ENCODE results near the gene MEIOC. TPM values are rescaled to one million over a fixed set of nuclear protein-coding genes. Genes with fewer than 3 reads are reported as not detected.

Gene MEIOC
- total and polyA plus RNA-seq, 9 of the 15 experiments (the other 6 are each of a cell fraction or from before 2014, with no cell fraction given), result 0.04 to 0.23 (median 0.06) TPM; not detected in 5

DNA sequence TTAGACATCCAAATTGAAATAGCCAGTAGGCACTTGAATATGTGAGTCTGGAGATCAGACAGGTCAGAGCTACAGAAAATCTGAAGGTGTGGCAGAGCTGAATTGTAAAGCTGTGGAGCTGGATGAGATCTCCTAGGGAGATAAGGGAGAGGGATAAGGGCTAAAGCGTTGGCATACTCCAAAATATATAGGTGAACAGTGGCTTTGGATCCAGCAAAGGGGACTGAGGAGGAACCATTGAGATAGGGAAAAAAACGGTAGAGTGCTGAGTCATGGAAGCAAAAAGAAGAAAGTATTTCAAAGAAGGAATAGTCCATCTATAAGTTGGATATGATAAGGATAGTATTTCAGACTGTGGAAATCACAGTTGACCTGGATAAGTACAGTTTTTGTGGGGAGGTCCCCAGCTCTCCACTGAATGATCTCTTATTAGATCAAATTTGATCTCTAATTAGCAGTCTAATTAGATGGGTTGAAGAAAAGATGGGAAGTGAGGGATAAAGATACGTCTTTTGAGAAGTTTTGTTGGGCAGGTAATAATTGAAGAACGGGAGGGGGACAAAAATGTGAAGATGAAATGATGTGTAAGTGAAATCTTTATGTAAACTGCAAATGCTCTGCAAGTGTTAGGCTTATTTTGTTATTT, 51.6 kb downstream of the MEIOC start (continued):
- TF ChIP-seq, protein P1, sequence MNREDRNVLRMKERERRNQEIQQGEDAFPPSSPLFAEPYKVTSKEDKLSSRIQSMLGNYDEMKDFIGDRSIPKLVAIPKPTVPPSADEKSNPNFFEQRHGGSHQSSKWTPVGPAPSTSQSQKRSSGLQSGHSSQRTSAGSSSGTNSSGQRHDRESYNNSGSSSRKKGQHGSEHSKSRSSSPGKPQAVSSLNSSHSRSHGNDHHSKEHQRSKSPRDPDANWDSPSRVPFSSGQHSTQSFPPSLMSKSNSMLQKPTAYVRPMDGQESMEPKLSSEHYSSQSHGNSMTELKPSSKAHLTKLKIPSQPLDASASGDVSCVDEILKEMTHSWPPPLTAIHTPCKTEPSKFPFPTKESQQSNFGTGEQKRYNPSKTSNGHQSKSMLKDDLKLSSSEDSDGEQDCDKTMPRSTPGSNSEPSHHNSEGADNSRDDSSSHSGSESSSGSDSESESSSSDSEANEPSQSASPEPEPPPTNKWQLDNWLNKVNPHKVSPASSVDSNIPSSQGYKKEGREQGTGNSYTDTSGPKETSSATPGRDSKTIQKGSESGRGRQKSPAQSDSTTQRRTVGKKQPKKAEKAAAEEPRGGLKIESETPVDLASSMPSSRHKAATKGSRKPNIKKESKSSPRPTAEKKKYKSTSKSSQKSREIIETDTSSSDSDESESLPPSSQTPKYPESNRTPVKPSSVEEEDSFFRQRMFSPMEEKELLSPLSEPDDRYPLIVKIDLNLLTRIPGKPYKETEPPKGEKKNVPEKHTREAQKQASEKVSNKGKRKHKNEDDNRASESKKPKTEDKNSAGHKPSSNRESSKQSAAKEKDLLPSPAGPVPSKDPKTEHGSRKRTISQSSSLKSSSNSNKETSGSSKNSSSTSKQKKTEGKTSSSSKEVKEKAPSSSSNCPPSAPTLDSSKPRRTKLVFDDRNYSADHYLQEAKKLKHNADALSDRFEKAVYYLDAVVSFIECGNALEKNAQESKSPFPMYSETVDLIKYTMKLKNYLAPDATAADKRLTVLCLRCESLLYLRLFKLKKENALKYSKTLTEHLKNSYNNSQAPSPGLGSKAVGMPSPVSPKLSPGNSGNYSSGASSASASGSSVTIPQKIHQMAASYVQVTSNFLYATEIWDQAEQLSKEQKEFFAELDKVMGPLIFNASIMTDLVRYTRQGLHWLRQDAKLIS (CRISPR knock-in tag; IDR thresholded peaks at IDR 0.05), result no peak
- peak; percentile 10; the same call in 1 of the 2 replicates for TF ChIP-seq LEF1 (IDR thresholded peaks at IDR 0.05)
- no peak for TF ChIP-seq ZNF444 (CRISPR knock-in tag; IDR thresholded peaks at IDR 0.05)
- TF ChIP-seq NBN (IDR thresholded peaks at IDR 0.05; ENCODE audit: low read depth), result no peak
- TF ChIP-seq ZNF57 (CRISPR knock-in tag; IDR thresholded peaks at IDR 0.05), result no peak
- no peak for TF ChIP-seq WHSC1 (IDR thresholded peaks at IDR 0.05; ENCODE audit: low read length)
- no peak for TF ChIP-seq NELFE (IDR thresholded peaks at IDR 0.05; ENCODE audit: insufficient read depth, insufficient read length)
- TF ChIP-seq TRIM24 (IDR thresholded peaks at IDR 0.05), result no peak
- TF ChIP-seq STAG1 (CRISPR knock-in tag; IDR thresholded peaks at IDR 0.05; ENCODE audit: borderline replicate concordance), result no peak
- TF ChIP-seq BCLAF1 (IDR thresholded peaks at IDR 0.05; ENCODE audit: borderline replicate concordance in 1 of 2, control insufficient read depth in 1 of 2, low read depth in 2 of 2, low read length in 1 of 2), result no peak
- TF ChIP-seq ZNF785 (CRISPR knock-in tag; IDR thresholded peaks at IDR 0.05), result no peak
- TF ChIP-seq MAFF (IDR thresholded peaks at IDR 0.05; ENCODE audit: low read length), result peak; percentile 89
- peak; percentile 97 for TF ChIP-seq ZNF316 (IDR thresholded peaks at IDR 0.05)
- TF ChIP-seq POLR2AphosphoS2 (IDR thresholded peaks at IDR 0.05; ENCODE audit: low read length), result no peak
- no peak for TF ChIP-seq RUNX1 (IDR thresholded peaks at IDR 0.05; ENCODE audit: low read depth)
- TF ChIP-seq CBX2 (IDR thresholded peaks at IDR 0.05; ENCODE audit: insufficient read depth, low read length, poor library complexity, severe bottlenecking), result no peak
- no peak for TF ChIP-seq E2F3 (CRISPR knock-in tag; IDR thresholded peaks at IDR 0.05)
- TF ChIP-seq, protein P2, sequence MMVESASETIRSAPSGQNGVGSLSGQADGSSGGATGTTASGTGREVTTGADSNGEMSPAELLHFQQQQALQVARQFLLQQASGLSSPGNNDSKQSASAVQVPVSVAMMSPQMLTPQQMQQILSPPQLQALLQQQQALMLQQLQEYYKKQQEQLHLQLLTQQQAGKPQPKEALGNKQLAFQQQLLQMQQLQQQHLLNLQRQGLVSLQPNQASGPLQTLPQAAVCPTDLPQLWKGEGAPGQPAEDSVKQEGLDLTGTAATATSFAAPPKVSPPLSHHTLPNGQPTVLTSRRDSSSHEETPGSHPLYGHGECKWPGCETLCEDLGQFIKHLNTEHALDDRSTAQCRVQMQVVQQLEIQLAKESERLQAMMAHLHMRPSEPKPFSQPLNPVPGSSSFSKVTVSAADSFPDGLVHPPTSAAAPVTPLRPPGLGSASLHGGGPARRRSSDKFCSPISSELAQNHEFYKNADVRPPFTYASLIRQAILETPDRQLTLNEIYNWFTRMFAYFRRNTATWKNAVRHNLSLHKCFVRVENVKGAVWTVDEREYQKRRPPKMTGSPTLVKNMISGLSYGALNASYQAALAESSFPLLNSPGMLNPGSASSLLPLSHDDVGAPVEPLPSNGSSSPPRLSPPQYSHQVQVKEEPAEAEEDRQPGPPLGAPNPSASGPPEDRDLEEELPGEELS (CRISPR knock-in tag; IDR thresholded peaks at IDR 0.05; ENCODE audit: borderline replicate concordance), result no peak

Measured in K562 (cell line).